Mesenchymal stem cell (in vitro differentiated cells and primary cell): ENCODE results near the gene CFAP92.

Experiments used
- DNase-seq: peaks from one replicate; pipeline ENCODE4 v3.0.0-alpha.2; 2013
- H2AFZ ChIP-seq: one replicate; pipeline ENCODE4 v1.6.1; 2013; ENCODE audit warnings: low read depth, mild to moderate bottlenecking, control low read depth, inconsistent platforms, low read length, moderate library complexity
- H2AK5ac ChIP-seq: 2 replicates; pipeline ENCODE4 v1.6.1; 2013; ENCODE audit warnings: low read length, moderate library complexity, mild to moderate bottlenecking, inconsistent platforms; ENCODE audit not compliant: severe bottlenecking
- H2BK120ac ChIP-seq: one replicate; pipeline ENCODE4 v1.6.1; 2013; ENCODE audit warnings: low read depth, mild to moderate bottlenecking, inconsistent platforms, low read length, moderate library complexity
- H2BK12ac ChIP-seq, 2 experiments: one replicate each; pipeline ENCODE4 v1.6.1; 2013; ENCODE audit warnings: inconsistent platforms in 2 of 2, low read length in 2 of 2, mild to moderate bottlenecking in 2 of 2, moderate library complexity in 2 of 2, control low read depth in 1 of 2
- H2BK15ac ChIP-seq: one replicate; pipeline ENCODE4 v1.6.1; 2013; ENCODE audit warnings: mild to moderate bottlenecking, low read depth, inconsistent platforms; ENCODE audit not compliant: poor library complexity, severe bottlenecking
- H2BK5ac ChIP-seq: 2 replicates; pipeline ENCODE4 v1.6.1; 2013; ENCODE audit warnings: low read depth, mild to moderate bottlenecking, low read length, control low read depth, inconsistent platforms; ENCODE audit not compliant: poor library complexity, severe bottlenecking
- H3K14ac ChIP-seq, 2 experiments: one replicate each; pipeline ENCODE4 v1.6.1; 2013; ENCODE audit warnings: inconsistent platforms in 2 of 2, low read length in 2 of 2, control low read depth in 1 of 2, mild to moderate bottlenecking in 1 of 2, moderate library complexity in 1 of 2
- H3K18ac ChIP-seq, 2 experiments: one replicate each; pipeline ENCODE4 v1.6.1; 2013; ENCODE audit warnings: inconsistent platforms in 2 of 2, low read length in 2 of 2, control low read depth in 1 of 2, low read depth in 1 of 2, mild to moderate bottlenecking in 1 of 2
- H3K23ac ChIP-seq, 2 experiments: one replicate each; pipeline ENCODE4 v1.6.1; 2013; ENCODE audit warnings: inconsistent platforms in 2 of 2, low read length in 2 of 2, mild to moderate bottlenecking in 2 of 2, moderate library complexity in 2 of 2, control low read depth in 1 of 2
- H3K27ac ChIP-seq: 2 replicates; pipeline ENCODE4 v1.5.1; 2013; ENCODE audit warnings: mild to moderate bottlenecking, moderate library complexity, low read length, control low read depth, inconsistent platforms; ENCODE audit not compliant: poor library complexity, severe bottlenecking
- H3K27me3 ChIP-seq, 2 experiments: 2 replicates each; pipeline versions ENCODE4 v1.6.1 to v1.7.0; 2013; ENCODE audit warnings: low read length in 2 of 2, mild to moderate bottlenecking in 2 of 2, moderate library complexity in 2 of 2, control low read depth in 1 of 2, inconsistent platforms in 1 of 2; ENCODE audit not compliant: control insufficient read depth in 1 of 2, insufficient read depth in 1 of 2
- H3K36me3 ChIP-seq, 2 experiments: 2 replicates each; pipeline versions ENCODE4 v1.6.1 to v1.7.0; 2013; ENCODE audit warnings: low read length in 2 of 2, control low read depth in 1 of 2, inconsistent platforms in 1 of 2, low read depth in 1 of 2, mild to moderate bottlenecking in 1 of 2; ENCODE audit not compliant: insufficient read depth in 2 of 2, control insufficient read depth in 1 of 2
- H3K4ac ChIP-seq, 2 experiments: one replicate each; pipeline ENCODE4 v1.6.1; 2013; ENCODE audit warnings: inconsistent platforms in 2 of 2, low read length in 2 of 2, mild to moderate bottlenecking in 2 of 2, moderate library complexity in 2 of 2, control low read depth in 1 of 2, low read depth in 1 of 2
- H3K4me1 ChIP-seq: 2 replicates; pipeline ENCODE4 v1.6.1; 2013; ENCODE audit warnings: low read depth, low read length, control low read depth; ENCODE audit not compliant: control insufficient read depth, insufficient read depth
- H3K4me2 ChIP-seq: 2 replicates; pipeline ENCODE4 v1.6.1; 2013; ENCODE audit warnings: low read length, mild to moderate bottlenecking, inconsistent platforms; ENCODE audit not compliant: poor library complexity, severe bottlenecking
- H3K4me3 ChIP-seq, 2 experiments: 2 replicates each; pipeline versions ENCODE4 v1.5.1 to v1.7.0; 2013; ENCODE audit warnings: low read length in 2 of 2, mild to moderate bottlenecking in 2 of 2, control low read depth in 1 of 2, low read depth in 1 of 2; ENCODE audit not compliant: insufficient read depth in 1 of 2
- H3K79me1 ChIP-seq: replicated peaks from 2 replicates; pipeline ENCODE4 v1.6.1; 2013; ENCODE audit warnings: mild to moderate bottlenecking, control low read depth, low read length, inconsistent platforms; ENCODE audit not compliant: poor library complexity, severe bottlenecking
- H3K9ac ChIP-seq: 2 replicates; pipeline ENCODE4 v1.7.0; 2013; ENCODE audit warnings: mild to moderate bottlenecking, low read length, moderate library complexity
- H3K9me3 ChIP-seq: 2 replicates; pipeline ENCODE4 v1.7.0; 2013; ENCODE audit warnings: mild to moderate bottlenecking, low read length; ENCODE audit not compliant: control insufficient read depth
- H4K8ac ChIP-seq: one replicate; pipeline ENCODE4 v1.6.1; 2013; ENCODE audit warnings: inconsistent platforms, mild to moderate bottlenecking, low read length, moderate library complexity
- H4K91ac ChIP-seq: one replicate; pipeline ENCODE4 v1.6.1; 2013; ENCODE audit warnings: mild to moderate bottlenecking, low read length, inconsistent platforms
- WGBS: methylation state at CpG from one replicate; pipeline ENCODE4 v1.1.7; 2013; ENCODE audit warnings: mixed read lengths; 5-methylcytosine and 5-hydroxymethylcytosine counted together

CFAP92 gene

DNA sequence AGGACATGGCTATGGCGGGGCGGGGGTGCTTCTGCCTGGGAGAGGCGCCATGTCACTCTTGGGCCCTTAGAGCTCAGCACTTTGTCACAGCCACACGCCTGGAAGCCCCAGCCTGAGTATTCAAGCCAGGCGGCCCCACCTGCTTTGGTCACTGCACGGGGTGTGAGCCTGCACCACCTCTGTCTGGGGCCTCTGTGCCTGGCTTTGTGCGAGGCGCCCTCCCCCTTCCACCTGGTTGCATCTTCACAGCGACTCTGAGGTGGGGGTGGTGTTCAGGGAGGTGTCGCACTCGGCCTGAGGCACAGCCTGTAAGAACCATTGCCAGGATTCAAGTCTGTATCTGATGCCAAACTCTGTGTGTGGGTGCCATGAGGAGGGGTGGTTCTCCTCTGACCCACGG, 90.4 kb downstream of the CFAP92 start:
- H3K4me1 ChIP-seq: no peaks in the 10 kb centered on the region
- H3K18ac ChIP-seq: no peak overlapping the region
- H3K14ac ChIP-seq: no peak overlapping the region
- H3K9me3 ChIP-seq: no peaks in the 10 kb centered on the region
- no peak overlapping the region for H4K91ac ChIP-seq
- H2BK15ac ChIP-seq: no peak overlapping the region
- H3K27ac ChIP-seq: no peak overlapping the region
- H2AK5ac ChIP-seq: no peak overlapping the region
- no peak overlapping the region for H3K4me3 ChIP-seq
- H2BK120ac ChIP-seq: no peak overlapping the region
- H3K36me3 ChIP-seq: peaks cover 83 to 97% of the 10 kb centered on the region in 2 experiments
- no peaks in the 10 kb centered on the region for H3K27me3 ChIP-seq
- H3K9ac ChIP-seq: no peak overlapping the region
- H2BK12ac ChIP-seq: no peak overlapping the region
- 87% methylated on average over 12 of the region's 12 CpGs for WGBS
- H3K23ac ChIP-seq: no peak overlapping the region
- DNase-seq: no peak
- H4K8ac ChIP-seq: no peak overlapping the region
- no peak overlapping the region for H2AFZ ChIP-seq
- H3K79me1 ChIP-seq: peaks cover 27% of the 10 kb centered on the region
- no peak overlapping the region for H3K4ac ChIP-seq
- no peak overlapping the region for H3K4me2 ChIP-seq
- no peak overlapping the region for H2BK5ac ChIP-seq

DNA sequence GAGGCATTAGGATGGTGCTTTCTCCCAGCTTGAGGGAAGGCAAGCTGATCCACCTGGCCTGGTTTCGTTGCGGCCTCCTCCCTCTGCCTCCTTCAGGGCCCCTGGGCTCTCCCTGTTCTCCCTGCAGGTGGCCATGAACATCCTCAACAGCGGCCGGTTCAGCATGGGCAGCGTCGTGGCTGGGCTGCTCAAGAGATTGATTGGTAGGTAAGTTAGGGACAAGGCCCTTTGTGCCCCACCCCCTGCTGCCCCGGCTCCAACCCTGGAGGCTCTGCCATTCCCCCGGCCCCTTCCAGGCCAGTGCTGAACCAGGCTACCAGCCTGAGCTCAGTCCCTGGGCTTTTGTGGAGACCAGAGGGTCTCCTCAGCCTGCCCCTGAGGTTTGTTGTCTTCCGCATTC, 91.5 kb downstream of the CFAP92 start:
- DNase-seq: no peak
- WGBS: 96% methylated on average over 9 of the region's 9 CpGs
- no peak overlapping the region for H2AK5ac ChIP-seq

DNA sequence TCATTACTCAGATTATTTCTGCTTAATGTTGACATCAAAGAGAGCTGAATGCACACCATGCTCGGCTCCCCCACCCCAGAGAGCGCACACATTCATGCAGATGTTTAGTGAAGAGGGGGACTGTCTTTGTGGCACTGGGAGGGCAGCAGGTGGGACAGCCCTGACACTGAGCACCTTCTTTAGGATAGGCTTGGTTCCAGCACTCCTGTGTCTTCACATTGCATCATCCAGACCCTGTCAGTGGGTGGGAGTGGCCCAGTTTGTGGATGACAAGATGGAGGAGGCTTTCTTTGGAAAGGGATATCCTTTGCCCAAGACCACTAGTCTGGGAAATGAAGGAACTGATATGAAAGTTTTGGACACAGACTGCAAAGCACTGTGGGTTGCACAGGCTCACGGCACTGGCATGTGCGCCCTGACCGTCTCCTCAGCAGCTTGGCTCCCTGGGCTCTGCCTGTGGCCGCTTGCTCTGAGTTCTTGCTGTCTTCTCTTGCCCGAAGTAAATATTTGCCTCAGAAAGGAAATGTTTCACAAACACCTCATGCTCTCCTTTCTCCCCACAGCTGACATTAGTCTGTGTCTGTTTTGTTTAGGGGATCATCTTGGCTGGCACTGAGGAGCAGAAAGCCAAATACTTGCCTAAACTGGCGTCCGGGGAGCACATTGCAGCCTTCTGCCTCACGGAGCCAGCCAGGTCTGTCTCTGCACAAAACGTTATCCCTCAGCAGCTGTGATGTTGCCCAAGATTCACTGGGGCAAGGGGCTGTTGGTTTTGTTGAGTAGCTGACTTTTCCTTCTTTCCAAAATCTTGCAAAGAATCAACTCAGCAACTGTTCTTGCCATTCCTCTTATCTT, 97.8 kb downstream of the CFAP92 start:
- no peak overlapping the region for H2AFZ ChIP-seq
- no peak overlapping the region for H3K14ac ChIP-seq
- no peak overlapping the region for H4K91ac ChIP-seq
- no peak overlapping the region for H3K18ac ChIP-seq
- no peak overlapping the region for H2BK5ac ChIP-seq
- no peak overlapping the region for H3K23ac ChIP-seq
- H3K4me2 ChIP-seq: no peak overlapping the region
- H4K8ac ChIP-seq: no peak overlapping the region
- 97% methylated on average over 10 of the region's 11 CpGs for WGBS
- H3K9me3 ChIP-seq: no peaks in the 10 kb centered on the region
- no peak overlapping the region for H2BK12ac ChIP-seq
- H3K9ac ChIP-seq: no peak overlapping the region
- H3K79me1 ChIP-seq: peaks cover 15% of the 10 kb centered on the region
- H3K4me3 ChIP-seq: no peak overlapping the region
- no peaks in the 10 kb centered on the region for H3K27me3 ChIP-seq
- H2BK120ac ChIP-seq: no peak overlapping the region
- peaks cover 58 to 91% of the 10 kb centered on the region in 2 experiments for H3K36me3 ChIP-seq
- no peak overlapping the region for H2AK5ac ChIP-seq
- H3K4ac ChIP-seq: no peak overlapping the region
- no peak overlapping the region for H3K27ac ChIP-seq
- no peaks in the 10 kb centered on the region for H3K4me1 ChIP-seq
- H2BK15ac ChIP-seq: no peak overlapping the region
- DNase-seq: peak; percentile 8

More for the DNA sequence above, 91.5 kb downstream of the CFAP92 start:
- Histone ChIP-seq H3K14ac (no peak overlapping the region), H3K23ac (no peak overlapping the region), H3K36me3 (peaks cover 82 to 97% of the 10 kb centered on the region in 2 experiments), H2BK5ac (no peak overlapping the region), H2AFZ (no peak overlapping the region), H3K9me3 (no peaks in the 10 kb centered on the region), H3K79me1 (peaks cover 27% of the 10 kb centered on the region), H3K4me3 (no peak overlapping the region), H4K8ac (no peak overlapping the region), H3K4ac (no peak overlapping the region), H2BK15ac (no peak overlapping the region), H4K91ac (no peak overlapping the region), H3K27ac (no peak overlapping the region), H2BK120ac (no peak overlapping the region), H3K18ac (no peak overlapping the region), H3K4me2 (no peak overlapping the region), H3K4me1 (no peaks in the 10 kb centered on the region), H2BK12ac (no peak overlapping the region), H3K9ac (no peak overlapping the region), H3K27me3 (no peaks in the 10 kb centered on the region)

DNA sequence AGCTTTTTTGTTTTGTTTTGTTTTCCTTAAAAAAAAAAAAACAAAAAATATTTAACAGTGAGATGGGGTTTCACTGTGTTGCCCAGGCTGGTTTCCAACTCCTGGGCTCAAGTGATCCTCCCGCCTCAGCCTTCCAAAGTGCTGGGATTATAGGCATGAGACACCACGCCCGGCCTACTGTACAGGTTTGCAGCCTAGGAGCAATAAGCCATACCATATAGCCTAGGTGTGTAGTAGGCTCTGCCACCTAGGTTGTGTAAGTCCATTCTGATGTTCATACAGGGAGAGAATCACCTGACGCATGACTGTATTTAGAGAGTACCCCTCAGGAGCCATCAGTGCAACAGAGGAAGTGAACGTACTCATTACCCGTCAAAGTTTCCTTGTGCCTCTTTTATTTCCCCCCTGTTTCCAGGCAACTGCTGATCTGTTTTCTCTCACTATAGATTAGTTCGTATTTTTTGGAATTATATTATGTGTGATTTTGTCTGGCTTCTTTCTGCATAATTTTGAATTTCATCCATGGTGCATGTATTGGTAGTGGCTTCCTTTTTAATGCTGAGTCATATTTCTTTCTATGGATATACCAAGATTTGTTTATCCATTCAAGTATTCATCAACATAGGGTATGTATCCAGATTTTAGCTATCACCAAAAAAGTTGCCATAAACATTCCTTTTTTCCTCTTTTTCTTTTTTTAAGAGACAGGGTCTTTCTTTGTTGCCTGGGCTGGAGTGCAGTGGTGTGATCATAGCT, 104.6 kb downstream of the CFAP92 start:
- no peak for DNase-seq
- Histone ChIP-seq H3K27ac (no peak overlapping the region), H3K14ac (no peak overlapping the region), H2BK12ac (no peak overlapping the region), H3K79me1 (peaks cover 33% of the 10 kb centered on the region), H2AK5ac (no peak overlapping the region), H3K4me3 (no peak overlapping the region), H3K4ac (no peak overlapping the region), H3K18ac (no peak overlapping the region), H4K8ac (no peak overlapping the region), H2AFZ (no peak overlapping the region), H3K36me3 (peaks cover 20 to 64% of the 10 kb centered on the region in 2 experiments), H3K23ac (no peak overlapping the region), H4K91ac (no peak overlapping the region), H2BK5ac (no peak overlapping the region), H3K4me1 (no peaks in the 10 kb centered on the region), H3K4me2 (no peak overlapping the region), H3K9me3 (no peaks in the 10 kb centered on the region), H3K27me3 (no peaks in the 10 kb centered on the region), H2BK15ac (no peak overlapping the region), H3K9ac (no peak overlapping the region), H2BK120ac (no peak overlapping the region)
- WGBS: 96% methylated on average over 6 of the region's 7 CpGs
